HFF-Myc (cell line): ENCODE results near the gene AFDN.

Experiments
- DNase-seq: peaks from one replicate; pipeline ENCODE4 v3.0.0-alpha.2; 2011; ENCODE audit warnings: low read depth; ENCODE audit errors: extremely low read depth
- H3K4me3 ChIP-seq: replicated peaks from 2 replicates; pipeline ENCODE4 v1.5.1; 2011; ENCODE audit warnings: low read depth, mild to moderate bottlenecking, control low read depth, low read length
- TF ChIP-seq, protein P1 (sequence below): IDR thresholded peaks from 2 replicates; pipeline ENCODE4 v1.5.1; 2012; ENCODE audit warnings: mild to moderate bottlenecking, low read depth, low read length, control low read depth; ENCODE audit errors: missing control alignments

The AFDN gene

DNA sequence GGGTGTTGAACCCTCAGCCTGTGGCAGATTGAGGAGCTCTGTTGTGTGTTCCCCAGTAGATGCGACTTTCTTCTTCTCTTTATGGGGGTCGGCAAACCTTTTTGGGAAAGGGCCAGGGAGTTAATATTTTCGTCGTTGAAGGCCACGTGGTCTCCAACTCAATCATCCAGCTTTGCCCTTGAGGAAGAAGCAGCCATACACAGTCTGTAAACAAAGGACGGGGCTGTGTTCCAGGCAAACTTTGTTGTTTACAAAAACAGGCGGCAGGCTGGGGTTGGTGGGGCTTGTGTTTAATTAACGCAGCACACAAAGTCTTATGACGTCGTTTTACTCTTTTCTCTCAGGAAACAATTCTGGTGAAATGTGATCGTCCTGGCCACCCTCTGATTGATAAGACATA, 190.9 kb downstream of the AFDN start:
- TF ChIP-seq, protein P1, sequence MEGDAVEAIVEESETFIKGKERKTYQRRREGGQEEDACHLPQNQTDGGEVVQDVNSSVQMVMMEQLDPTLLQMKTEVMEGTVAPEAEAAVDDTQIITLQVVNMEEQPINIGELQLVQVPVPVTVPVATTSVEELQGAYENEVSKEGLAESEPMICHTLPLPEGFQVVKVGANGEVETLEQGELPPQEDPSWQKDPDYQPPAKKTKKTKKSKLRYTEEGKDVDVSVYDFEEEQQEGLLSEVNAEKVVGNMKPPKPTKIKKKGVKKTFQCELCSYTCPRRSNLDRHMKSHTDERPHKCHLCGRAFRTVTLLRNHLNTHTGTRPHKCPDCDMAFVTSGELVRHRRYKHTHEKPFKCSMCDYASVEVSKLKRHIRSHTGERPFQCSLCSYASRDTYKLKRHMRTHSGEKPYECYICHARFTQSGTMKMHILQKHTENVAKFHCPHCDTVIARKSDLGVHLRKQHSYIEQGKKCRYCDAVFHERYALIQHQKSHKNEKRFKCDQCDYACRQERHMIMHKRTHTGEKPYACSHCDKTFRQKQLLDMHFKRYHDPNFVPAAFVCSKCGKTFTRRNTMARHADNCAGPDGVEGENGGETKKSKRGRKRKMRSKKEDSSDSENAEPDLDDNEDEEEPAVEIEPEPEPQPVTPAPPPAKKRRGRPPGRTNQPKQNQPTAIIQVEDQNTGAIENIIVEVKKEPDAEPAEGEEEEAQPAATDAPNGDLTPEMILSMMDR: no peak
- no peak overlapping the region for H3K4me3 ChIP-seq
- no peak for DNase-seq

DNA sequence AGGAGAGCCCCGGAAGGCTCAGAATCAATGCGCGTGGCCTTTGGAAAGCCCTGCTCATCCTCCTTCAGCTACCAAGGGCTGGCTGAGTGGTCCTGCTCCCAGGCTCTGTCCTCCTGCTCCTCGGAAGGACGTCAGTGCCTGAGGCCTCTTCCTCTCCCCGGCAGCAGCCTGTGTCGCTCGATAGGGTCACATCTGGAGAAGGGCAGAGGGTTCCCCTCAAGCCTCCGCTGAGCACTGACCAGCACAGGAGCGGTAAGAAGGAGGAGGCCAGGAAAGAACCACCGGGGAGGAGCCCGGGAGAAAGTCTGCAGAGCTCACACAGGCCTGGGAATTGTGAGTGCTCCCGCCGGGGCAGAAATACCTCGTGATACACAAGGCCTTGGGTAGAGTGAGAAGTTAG, 192.0 kb downstream of the AFDN start:
- DNase-seq: no peak
- H3K4me3 ChIP-seq: no peak overlapping the region

DNA sequence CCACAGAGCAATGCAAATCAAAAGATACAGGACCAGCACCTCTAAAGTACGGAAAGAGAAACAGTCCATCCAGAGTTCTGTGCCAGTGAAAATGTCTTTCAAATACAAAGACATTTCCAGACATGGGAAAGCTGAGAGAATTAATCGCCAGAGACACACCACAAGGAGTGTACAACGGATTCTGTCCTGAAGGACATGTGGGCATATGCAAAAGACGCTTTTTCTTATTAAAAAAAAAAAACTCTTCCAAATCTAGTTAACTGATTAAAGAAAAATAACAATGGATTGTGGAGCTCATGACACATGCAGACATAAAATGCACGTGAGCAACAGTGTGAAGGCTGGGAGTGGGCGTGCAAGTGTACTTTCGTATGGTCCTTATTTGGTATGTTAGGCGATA, 193.5 kb downstream of the AFDN start:
- TF ChIP-seq, protein P1: no peak
- DNase-seq: no peak
- no peak overlapping the region for H3K4me3 ChIP-seq

More for the DNA sequence above, 192.0 kb downstream of the AFDN start:
- TF ChIP-seq, protein P1: no peak

DNA sequence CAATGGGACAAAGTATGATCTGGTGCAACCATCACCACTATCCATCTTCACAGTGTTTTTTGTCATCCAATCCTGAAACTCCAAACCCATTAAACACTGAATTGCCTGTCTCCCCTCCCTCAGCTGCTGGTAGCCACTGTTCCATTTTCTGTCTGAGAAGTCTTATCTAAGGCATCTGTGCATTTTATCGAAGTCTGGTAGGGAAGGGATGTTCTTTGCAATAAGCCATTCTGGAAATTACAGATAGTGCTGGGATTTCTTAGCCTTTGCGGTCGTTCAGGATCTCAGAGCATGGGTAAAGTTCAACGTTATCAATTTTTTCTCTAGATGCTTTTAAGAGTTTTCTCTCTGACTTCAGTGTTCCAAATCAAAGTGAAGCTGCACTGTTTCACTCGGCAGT, 194.9 kb downstream of the AFDN start:
- H3K4me3 ChIP-seq: no peak overlapping the region
- no peak for DNase-seq
- TF ChIP-seq, protein P1: no peak
